GM19324 (cell line): ENCODE measurements around the gene OR2W3.

ENCODE experiments used
- ATAC-seq: cut with Tn5 transposase; IDR thresholded peaks from one replicate; pipeline ENCODE4 v1.9.1; 2021; ENCODE audit warnings: mild to moderate bottlenecking, moderate library complexity; ENCODE audit not compliant: unreplicated experiment, low FRiP score

Gene OR2W3

GRCh38 chr1:247895163-247895637 lies at the start of gene OR2W3:
Gene OR2W3 (plus strand): TSS chr1:247895587. CDS start chr1:247895587, 0 bp downstream.
- ATAC-seq, result no peak

- no peak for ATAC-seq
These were observed 49.7 kb upstream of the OR2W3 start for GRCh38 chr1:247845693-247846017.

- no peak for ATAC-seq
These were observed 47.0 kb upstream of the OR2W3 start for GRCh38 chr1:247848346-247848745.

GRCh38 chr1:247849616-247850015 lies 45.8 kb upstream of the OR2W3 start:
- no peak for ATAC-seq

GRCh38 chr1:247854899-247855545 lies 40.4 kb upstream of the OR2W3 start:
- no peak for ATAC-seq

GRCh38 chr1:247855911-247856310 lies 39.5 kb upstream of the OR2W3 start:
- no peak for ATAC-seq

- ATAC-seq, result no peak
These were observed 38.1 kb upstream of the OR2W3 start, which contains the start of gene TRIM58 for GRCh38 chr1:247857069-247857984. Gene TRIM58 (plus strand): TSS chr1:247857187. CDS start chr1:247857247, 60 bp downstream.

- no peak for ATAC-seq
These were observed 37.3 kb upstream of the OR2W3 start for GRCh38 chr1:247857985-247858619.

GRCh38 chr1:247862756-247863155 lies 32.6 kb upstream of the OR2W3 start:
- no peak for ATAC-seq

GRCh38 chr1:247864644-247865043 lies 30.7 kb upstream of the OR2W3 start:
- no peak for ATAC-seq

- ATAC-seq, result no peak
These were observed 30.0 kb upstream of the OR2W3 start for GRCh38 chr1:247865416-247865815.

- no peak for ATAC-seq
These were observed 12.0 kb upstream of the OR2W3 start for GRCh38 chr1:247883346-247883745.

- ATAC-seq, result no peak
These were observed 10.5 kb upstream of the OR2W3 start for GRCh38 chr1:247884797-247885413.

- no peak for ATAC-seq
These were observed 589 bp downstream of the OR2W3 start for GRCh38 chr1:247895976-247896375.

GRCh38 chr1:247904122-247904521 lies 8.7 kb downstream of the OR2W3 start:
- no peak for ATAC-seq

GRCh38 chr1:247905181-247905580 lies 9.8 kb downstream of the OR2W3 start:
- no peak for ATAC-seq

GRCh38 chr1:247905910-247906503 lies 10.6 kb downstream of the OR2W3 start:
- ATAC-seq, result no peak

- ATAC-seq, result no peak
These were observed 11.2 kb downstream of the OR2W3 start for GRCh38 chr1:247906504-247907047.

GRCh38 chr1:247908766-247909165 lies 13.4 kb downstream of the OR2W3 start:
- no peak for ATAC-seq

GRCh38 chr1:247913786-247914185 lies 18.4 kb downstream of the OR2W3 start:
- ATAC-seq, result no peak
